Trophoblast cell (in vitro differentiated cells and primary cell): ENCODE measurements around the gene KTN1.

Experiments
- DNase-seq, 2 donors: peaks; one replicate each; pipeline ENCODE4 v3.0.0-alpha.2; 2016
- H2AFZ ChIP-seq: 2 replicates; pipeline ENCODE4 v1.6.1; 2013; ENCODE audit warnings: low read length, moderate library complexity, mild to moderate bottlenecking; ENCODE audit not compliant: insufficient read depth, poor library complexity
- H2AK5ac ChIP-seq: 2 replicates; pipeline ENCODE4 v1.6.1; 2013; ENCODE audit warnings: mild to moderate bottlenecking, low read length
- H2BK120ac ChIP-seq: 2 replicates; pipeline ENCODE4 v1.6.1; 2013; ENCODE audit warnings: low read length, mild to moderate bottlenecking, moderate library complexity; ENCODE audit not compliant: insufficient read depth, poor library complexity
- H2BK12ac ChIP-seq: 2 replicates; pipeline ENCODE4 v1.6.1; 2013; ENCODE audit warnings: mild to moderate bottlenecking, low read length, moderate library complexity
- H2BK5ac ChIP-seq: 2 replicates; pipeline ENCODE4 v1.6.1; 2013; ENCODE audit warnings: low read length, low read depth, moderate library complexity, mild to moderate bottlenecking; ENCODE audit not compliant: poor library complexity
- H3K14ac ChIP-seq: 2 replicates; pipeline ENCODE4 v1.6.1; 2013; ENCODE audit warnings: mild to moderate bottlenecking, low read length
- H3K18ac ChIP-seq: 2 replicates; pipeline ENCODE4 v1.6.1; 2013; ENCODE audit warnings: mild to moderate bottlenecking, low read length
- H3K23ac ChIP-seq: 2 replicates; pipeline ENCODE4 v1.6.1; 2013; ENCODE audit warnings: low read length
- H3K27ac ChIP-seq: 2 replicates; pipeline ENCODE4 v1.5.1; 2013; ENCODE audit warnings: low read depth, mild to moderate bottlenecking, inconsistent platforms, low read length, moderate library complexity
- H3K27me3 ChIP-seq: 2 replicates; pipeline ENCODE4 v1.6.1; 2013; ENCODE audit warnings: inconsistent platforms, mild to moderate bottlenecking, low read length, moderate library complexity; ENCODE audit not compliant: insufficient read depth
- H3K36me3 ChIP-seq, 2 experiments: 1 replicate in 1 of 2; 2 replicates in 1 of 2; pipeline ENCODE4 v1.6.1; 2013; ENCODE audit warnings: low read length in 2 of 2, mild to moderate bottlenecking in 2 of 2, moderate library complexity in 1 of 2; ENCODE audit not compliant: insufficient read depth in 2 of 2, control insufficient read depth in 1 of 2
- H3K4ac ChIP-seq: 2 replicates; pipeline ENCODE4 v1.6.1; 2013; ENCODE audit warnings: low read depth, mild to moderate bottlenecking, low read length, moderate library complexity
- H3K4me1 ChIP-seq, 2 experiments: 1 replicate in 1 of 2; 2 replicates in 1 of 2; pipeline ENCODE4 v1.6.1; 2013; ENCODE audit warnings: low read length in 2 of 2, mild to moderate bottlenecking in 2 of 2, moderate library complexity in 1 of 2; ENCODE audit not compliant: insufficient read depth in 2 of 2, control insufficient read depth in 1 of 2
- H3K4me2 ChIP-seq: 2 replicates; pipeline ENCODE4 v1.6.1; 2013; ENCODE audit warnings: inconsistent platforms, mild to moderate bottlenecking, low read length, moderate library complexity
- H3K4me3 ChIP-seq: 2 replicates; pipeline ENCODE4 v1.5.1; 2013; ENCODE audit warnings: mild to moderate bottlenecking, low read depth, low read length, inconsistent platforms
- H3K79me1 ChIP-seq: one replicate; pipeline ENCODE4 v1.6.1; 2013; ENCODE audit warnings: low read length
- H3K79me2 ChIP-seq: 2 replicates; pipeline ENCODE4 v1.6.1; 2013; ENCODE audit warnings: low read length, mild to moderate bottlenecking; ENCODE audit not compliant: control insufficient read depth, insufficient read depth, poor library complexity
- H3K9ac ChIP-seq: 2 replicates; pipeline ENCODE4 v1.6.1; 2013; ENCODE audit warnings: mild to moderate bottlenecking, low read length
- H3K9me3 ChIP-seq: 2 replicates; pipeline ENCODE4 v1.6.1; 2013; ENCODE audit warnings: low read depth, mild to moderate bottlenecking, control low read depth, inconsistent platforms, low read length; ENCODE audit not compliant: insufficient read depth
- H4K12ac ChIP-seq: 2 replicates; pipeline ENCODE4 v1.6.1; 2013; ENCODE audit warnings: low read depth, mild to moderate bottlenecking, low read length, moderate library complexity
- H4K8ac ChIP-seq: 2 replicates; pipeline ENCODE4 v1.6.1; 2013; ENCODE audit warnings: low read depth, mild to moderate bottlenecking, low read length, moderate library complexity
- H4K91ac ChIP-seq: one replicate; pipeline ENCODE4 v1.6.1; 2013; ENCODE audit warnings: low read depth, mild to moderate bottlenecking, low read length, moderate library complexity
- WGBS: extraction: QIAGEN DNeasy Blood & Tissue Kit; methylation state at CpG from one replicate; pipeline ENCODE4 v1.1.7; 2013; ENCODE audit warnings: missing lambda C conversion rate; ENCODE audit not compliant: insufficient read length, insufficient coverage; ENCODE audit errors: extremely low coverage; 5-methylcytosine and 5-hydroxymethylcytosine counted together

Gene KTN1

GRCh38 chr14:55626131-55626530, 46.1 kb downstream of the KTN1 start:
- Histone ChIP-seq H3K18ac (no peak overlapping the region), H3K36me3 (peaks cover 5 to 14% of the 10 kb centered on the region in 2 experiments), H2AK5ac (no peak overlapping the region), H3K4me2 (no peak overlapping the region), H3K23ac (no peak overlapping the region), H3K9me3 (no peaks in the 10 kb centered on the region), H3K79me1 (no peaks in the 10 kb centered on the region), H3K27ac (no peak overlapping the region), H2BK12ac (no peak overlapping the region), H2BK120ac (no peak overlapping the region), H4K8ac (no peak overlapping the region), H3K14ac (no peak overlapping the region), H2BK5ac (no peak overlapping the region), H2AFZ (no peak overlapping the region), H3K4me1 (no peaks in the 10 kb centered on the region), H4K91ac (no peak overlapping the region), H3K4me3 (no peak overlapping the region), H3K27me3 (no peaks in the 10 kb centered on the region), H3K79me2 (no peaks in the 10 kb centered on the region), H4K12ac (no peak overlapping the region), H3K9ac (no peak overlapping the region), H3K4ac (no peak overlapping the region)
- WGBS: no CpG with 5 or more reads among the region's 4 CpGs
- no peak for DNase-seq

GRCh38 chr14:55628426-55628825, 48.4 kb downstream of the KTN1 start:
- Histone ChIP-seq H3K4ac (no peak overlapping the region), H2AK5ac (no peak overlapping the region), H4K91ac (no peak overlapping the region)

GRCh38 chr14:55638665-55639064, 58.7 kb downstream of the KTN1 start:
- Histone ChIP-seq H3K9ac (no peak overlapping the region), H4K8ac (no peak overlapping the region), H3K9me3 (no peaks in the 10 kb centered on the region), H3K27ac (no peak overlapping the region), H4K91ac (no peak overlapping the region), H3K27me3 (no peaks in the 10 kb centered on the region), H2BK5ac (no peak overlapping the region), H3K14ac (no peak overlapping the region), H3K23ac (no peak overlapping the region), H3K4ac (no peak overlapping the region), H3K36me3 (peaks cover 4 to 10% of the 10 kb centered on the region in 2 experiments), H3K4me1 (no peaks in the 10 kb centered on the region), H3K18ac (no peak overlapping the region), H3K4me2 (no peak overlapping the region), H3K79me1 (no peaks in the 10 kb centered on the region), H2BK120ac (no peak overlapping the region), H2AFZ (no peak overlapping the region), H3K4me3 (no peak overlapping the region), H3K79me2 (no peaks in the 10 kb centered on the region), H2BK12ac (no peak overlapping the region), H2AK5ac (no peak overlapping the region), H4K12ac (no peak overlapping the region)
- no CpG with 5 or more reads among the region's 1 CpG for WGBS
- DNase-seq: no peak

More at GRCh38 chr14:55628426-55628825, 48.4 kb downstream of the KTN1 start:
- Histone ChIP-seq H3K18ac (no peak overlapping the region), H3K4me1 (no peaks in the 10 kb centered on the region), H3K79me2 (no peaks in the 10 kb centered on the region), H2BK12ac (no peak overlapping the region), H3K4me2 (no peak overlapping the region), H4K12ac (no peak overlapping the region), H2BK120ac (no peak overlapping the region), H3K36me3 (peaks cover 6 to 13% of the 10 kb centered on the region in 2 experiments), H2BK5ac (no peak overlapping the region), H3K4me3 (no peak overlapping the region), H4K8ac (no peak overlapping the region), H3K23ac (no peak overlapping the region), H2AFZ (no peak overlapping the region), H3K9me3 (no peaks in the 10 kb centered on the region), H3K27ac (no peak overlapping the region), H3K9ac (no peak overlapping the region), H3K27me3 (no peaks in the 10 kb centered on the region), H3K14ac (no peak overlapping the region), H3K79me1 (no peaks in the 10 kb centered on the region)
- DNase-seq: no peak

DNA sequence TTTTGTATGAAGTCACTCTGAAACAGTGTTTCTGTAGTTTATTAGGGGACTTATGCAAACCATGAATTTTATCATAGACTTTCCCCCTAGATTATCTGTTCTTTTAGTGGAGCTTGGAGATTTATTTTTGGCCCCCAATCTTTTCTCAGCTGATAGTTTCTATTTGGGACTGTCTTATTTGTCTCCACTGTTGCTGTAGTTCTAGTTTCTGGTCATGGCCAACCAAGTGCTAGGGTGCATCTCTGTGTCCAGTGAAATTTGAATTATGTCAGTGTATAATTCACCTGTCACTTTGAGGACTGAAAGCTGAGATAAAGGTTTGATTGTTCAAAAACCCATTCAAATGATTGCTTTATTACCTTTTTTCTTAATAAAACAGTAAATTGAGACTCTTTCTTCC, 61.3 kb downstream of the KTN1 start:
- Histone ChIP-seq H3K9ac (no peak overlapping the region), H3K14ac (no peak overlapping the region), H3K4me2 (no peak overlapping the region), H3K27me3 (no peaks in the 10 kb centered on the region), H3K27ac (no peak overlapping the region), H2AFZ (no peak overlapping the region), H2BK12ac (no peak overlapping the region), H3K4me1 (no peaks in the 10 kb centered on the region), H2BK5ac (no peak overlapping the region), H2AK5ac (no peak overlapping the region), H3K23ac (no peak overlapping the region), H2BK120ac (no peak overlapping the region), H3K79me2 (no peaks in the 10 kb centered on the region), H3K18ac (no peak overlapping the region), H3K9me3 (no peaks in the 10 kb centered on the region), H3K4me3 (no peak overlapping the region), H3K4ac (no peak overlapping the region), H3K36me3 (peaks cover 2 to 3% of the 10 kb centered on the region in 2 experiments), H3K79me1 (no peaks in the 10 kb centered on the region), H4K91ac (no peak overlapping the region), H4K12ac (no peak overlapping the region), H4K8ac (no peak overlapping the region)
- no peak for DNase-seq

DNA sequence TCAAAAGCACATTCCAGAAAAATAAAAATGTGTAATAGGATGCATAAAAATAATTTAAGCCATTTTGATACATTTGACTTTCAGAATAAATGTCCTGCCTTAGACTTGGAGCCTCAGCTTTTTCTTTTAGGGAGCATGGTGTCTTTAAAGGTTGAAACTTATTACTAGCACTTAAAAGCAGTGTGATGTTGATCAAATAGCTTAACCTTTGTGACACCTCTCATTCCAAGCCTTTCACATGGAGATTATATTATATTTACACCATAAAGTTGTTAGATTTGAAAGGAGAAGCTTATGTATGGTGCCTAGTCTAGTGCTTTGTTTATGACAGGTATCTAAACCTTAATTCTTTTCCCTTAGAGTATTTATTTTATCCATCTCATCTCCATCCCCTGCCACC, 61.9 kb downstream of the KTN1 start:
- no peak for DNase-seq
- no peak overlapping the region for H3K4ac ChIP-seq

More for the DNA sequence above, 61.9 kb downstream of the KTN1 start:
- H3K23ac ChIP-seq: no peak overlapping the region
- H2BK120ac ChIP-seq: no peak overlapping the region
- no peak overlapping the region for H3K4me3 ChIP-seq
- H2AK5ac ChIP-seq: no peak overlapping the region
- no peak overlapping the region for H4K91ac ChIP-seq
- H3K4me2 ChIP-seq: no peak overlapping the region
- H3K14ac ChIP-seq: no peak overlapping the region
- H3K4me1 ChIP-seq: no peaks in the 10 kb centered on the region
- H4K8ac ChIP-seq: no peak overlapping the region
- H3K9me3 ChIP-seq: no peaks in the 10 kb centered on the region
- no peaks in the 10 kb centered on the region for H3K27me3 ChIP-seq
- no peak overlapping the region for H2BK5ac ChIP-seq
- H3K27ac ChIP-seq: no peak overlapping the region
- H2BK12ac ChIP-seq: no peak overlapping the region
- no peak overlapping the region for H3K9ac ChIP-seq
- peaks cover 2 to 3% of the 10 kb centered on the region in 2 experiments for H3K36me3 ChIP-seq
- no peak overlapping the region for H4K12ac ChIP-seq
- H3K79me2 ChIP-seq: no peaks in the 10 kb centered on the region
- H2AFZ ChIP-seq: no peak overlapping the region
- no peaks in the 10 kb centered on the region for H3K79me1 ChIP-seq
- H3K18ac ChIP-seq: no peak overlapping the region
